HUES64 (cell line): ENCODE results near the gene NARS2.

Source experiments
- H3K27ac ChIP-seq: 2 replicates; pipeline ENCODE4 v1.7.0; 2013; ENCODE audit warnings: low read depth, low read length, inconsistent platforms
- H3K27me3 ChIP-seq: 2 replicates; pipeline ENCODE4 v1.6.1; 2013; ENCODE audit warnings: mild to moderate bottlenecking, low read length; ENCODE audit not compliant: insufficient read depth
- H3K36me3 ChIP-seq: 2 replicates; pipeline ENCODE4 v1.6.1; 2013; ENCODE audit warnings: mild to moderate bottlenecking, low read length; ENCODE audit not compliant: insufficient read depth
- H3K4me1 ChIP-seq: 2 replicates; pipeline ENCODE4 v1.6.1; 2013; ENCODE audit warnings: mild to moderate bottlenecking, low read length, moderate library complexity; ENCODE audit not compliant: insufficient read depth
- H3K4me3 ChIP-seq: 2 replicates; pipeline ENCODE4 v1.5.1; 2013; ENCODE audit warnings: mild to moderate bottlenecking, low read length, moderate library complexity
- H3K9ac ChIP-seq: 2 replicates; pipeline ENCODE4 v1.6.1; 2013; ENCODE audit warnings: mild to moderate bottlenecking, low read depth, low read length
- H3K9me3 ChIP-seq: 2 replicates; pipeline ENCODE4 v1.6.1; 2013; ENCODE audit warnings: low read depth, low read length; ENCODE audit not compliant: insufficient read depth
- WGBS: fragments of 150-250, 120-280 bp; methylation state at CpG from one replicate; pipeline ENCODE4 v1.1.7; 2013; ENCODE audit warnings: missing lambda C conversion rate; 5-methylcytosine and 5-hydroxymethylcytosine counted together

The NARS2 gene

GRCh38 chr11:78432058-78432515 lies 142.6 kb downstream of the NARS2 start:
- no peak overlapping the region for H3K9ac ChIP-seq
- H3K4me1 ChIP-seq, result peaks cover 8% of the 10 kb centered on the region; the same call in 1 of the 2 replicates
- no peak overlapping the region for H3K27ac ChIP-seq
- peaks cover 14% of the 10 kb centered on the region for H3K36me3 ChIP-seq
- H3K4me3 ChIP-seq, result no peak overlapping the region
- no peaks in the 10 kb centered on the region for H3K9me3 ChIP-seq
- 75% methylated on average over 4 of the region's 4 CpGs for WGBS
- no peaks in the 10 kb centered on the region for H3K27me3 ChIP-seq

- H3K4me3 ChIP-seq, result no peak overlapping the region
- H3K9me3 ChIP-seq, result no peaks in the 10 kb centered on the region
- no peak overlapping the region for H3K27ac ChIP-seq
- H3K27me3 ChIP-seq, result no peaks in the 10 kb centered on the region
- no peaks in the 10 kb centered on the region for H3K36me3 ChIP-seq
- WGBS, result 92% methylated on average over 4 of the region's 4 CpGs
- peaks cover 18% of the 10 kb centered on the region for H3K4me1 ChIP-seq
- no peak overlapping the region for H3K9ac ChIP-seq
These were observed 145.0 kb downstream of the NARS2 start for GRCh38 chr11:78429660-78430059.

DNA sequence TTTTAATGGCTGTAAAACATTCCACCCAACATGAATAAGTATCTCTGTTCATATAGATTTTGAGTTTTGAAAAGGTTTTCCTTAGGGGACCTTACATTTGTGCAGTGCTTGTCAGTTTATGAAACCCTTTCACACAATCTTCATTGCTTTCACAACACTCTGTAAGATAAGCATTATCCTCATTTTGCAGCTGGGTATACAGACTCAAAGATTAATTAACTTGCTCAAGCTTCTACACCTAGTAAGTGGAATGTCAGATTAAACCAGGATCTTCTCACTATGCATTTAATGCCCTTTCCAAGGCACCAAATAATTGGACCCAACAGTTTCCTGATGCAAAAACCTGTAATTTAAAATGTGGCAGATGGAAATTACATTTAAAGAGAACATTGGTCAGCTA lies 145.5 kb downstream of the NARS2 start:
- H3K9me3 ChIP-seq, result no peaks in the 10 kb centered on the region
- no peak overlapping the region for H3K27ac ChIP-seq
- peaks cover 23% of the 10 kb centered on the region for H3K4me1 ChIP-seq
- H3K9ac ChIP-seq, result no peak overlapping the region
- no peak overlapping the region for H3K4me3 ChIP-seq
- H3K27me3 ChIP-seq, result no peaks in the 10 kb centered on the region
- H3K36me3 ChIP-seq, result no peaks in the 10 kb centered on the region

- H3K27ac ChIP-seq, result no peak overlapping the region
- no peaks in the 10 kb centered on the region for H3K9me3 ChIP-seq
- WGBS, result 97% methylated on average over 3 of the region's 3 CpGs
- H3K4me3 ChIP-seq, result no peak overlapping the region
- H3K9ac ChIP-seq, result no peak overlapping the region
- no peaks in the 10 kb centered on the region for H3K36me3 ChIP-seq
- H3K4me1 ChIP-seq, result peaks cover 24% of the 10 kb centered on the region
- H3K27me3 ChIP-seq, result no peaks in the 10 kb centered on the region
These were observed 145.9 kb downstream of the NARS2 start for GRCh38 chr11:78428773-78429172.

- Histone ChIP-seq H3K9ac (no peak overlapping the region), H3K27ac (no peak overlapping the region), H3K4me1 (peaks cover 24% of the 10 kb centered on the region), H3K27me3 (no peaks in the 10 kb centered on the region), H3K9me3 (no peaks in the 10 kb centered on the region), H3K36me3 (no peaks in the 10 kb centered on the region), H3K4me3 (no peak overlapping the region)
These were observed 146.4 kb downstream of the NARS2 start for GRCh38 chr11:78428266-78428636.

- no peak overlapping the region for H3K9ac ChIP-seq
- no peaks in the 10 kb centered on the region for H3K9me3 ChIP-seq
- H3K27ac ChIP-seq, result no peak overlapping the region
- no peak overlapping the region for H3K4me3 ChIP-seq
- no peaks in the 10 kb centered on the region for H3K27me3 ChIP-seq
- H3K36me3 ChIP-seq, result no peaks in the 10 kb centered on the region
- H3K4me1 ChIP-seq, result peaks cover 24% of the 10 kb centered on the region
- WGBS, result 95% methylated on average over 11 of the region's 11 CpGs
These were observed 146.9 kb downstream of the NARS2 start for GRCh38 chr11:78427615-78428265.

DNA sequence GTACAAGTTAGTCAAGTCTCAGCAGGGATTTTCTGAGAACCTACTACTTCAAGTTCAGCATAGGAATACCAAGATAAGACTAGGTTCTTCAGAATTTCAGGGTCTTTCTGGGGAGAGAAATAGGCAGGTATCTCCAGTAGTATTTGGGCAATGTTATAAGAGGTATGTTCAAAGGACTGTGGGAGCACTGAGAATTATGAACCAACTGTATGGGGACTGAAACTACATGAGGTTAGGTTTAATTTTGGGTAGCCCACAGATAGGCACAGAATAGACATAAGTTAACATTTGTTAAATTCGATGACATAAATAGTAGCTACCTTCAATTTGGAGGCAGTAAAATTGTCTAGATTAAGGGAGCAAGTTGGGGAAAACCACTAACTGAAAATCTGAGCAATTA lies 147.8 kb downstream of the NARS2 start:
- no peak overlapping the region for H3K4me3 ChIP-seq

DNA sequence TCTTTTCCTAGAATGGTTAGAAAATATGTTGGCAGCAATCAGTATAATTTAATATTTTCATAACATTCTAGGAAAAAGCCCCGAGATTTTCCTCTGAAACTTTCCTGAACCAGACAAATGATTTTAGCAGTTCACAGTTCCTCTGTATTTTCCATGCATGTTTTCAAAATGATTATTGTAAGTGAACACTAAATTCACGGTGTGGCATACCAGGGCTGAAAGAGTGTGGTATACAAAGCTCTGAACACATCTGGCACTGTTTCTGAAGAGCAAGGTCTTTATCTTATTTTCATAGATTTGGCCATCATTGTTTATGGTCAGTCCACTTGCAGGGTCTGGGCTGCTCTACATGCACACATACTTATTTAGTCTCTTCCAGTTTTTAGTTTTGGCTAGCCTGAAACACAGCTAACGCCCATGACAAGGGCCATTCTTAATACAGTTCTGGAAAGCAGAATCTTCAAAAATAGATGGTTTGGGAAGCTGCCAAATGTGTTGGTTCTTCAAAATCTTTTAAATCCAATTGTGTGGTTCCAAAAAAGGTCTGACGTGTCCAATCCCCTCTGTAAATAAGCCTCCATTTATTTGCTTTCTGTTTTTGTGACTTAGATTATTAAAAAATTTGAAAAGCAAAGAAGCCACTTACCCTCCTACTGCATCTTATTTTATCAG lies 149.1 kb downstream of the NARS2 start:
- no peak overlapping the region for H3K4me3 ChIP-seq
- peaks cover 25% of the 10 kb centered on the region for H3K4me1 ChIP-seq
- 92% methylated on average over 3 of the region's 4 CpGs for WGBS
- H3K27me3 ChIP-seq, result no peaks in the 10 kb centered on the region
- no peak overlapping the region; the same call in 1 of the 2 replicates for H3K27ac ChIP-seq
- H3K9ac ChIP-seq, result no peak overlapping the region
- H3K36me3 ChIP-seq, result no peaks in the 10 kb centered on the region
- no peaks in the 10 kb centered on the region for H3K9me3 ChIP-seq

More for the DNA sequence above, 147.8 kb downstream of the NARS2 start:
- Histone ChIP-seq H3K4me1 (peaks cover 24% of the 10 kb centered on the region), H3K27ac (no peak overlapping the region), H3K9me3 (no peaks in the 10 kb centered on the region), H3K36me3 (no peaks in the 10 kb centered on the region), H3K9ac (no peak overlapping the region), H3K27me3 (no peaks in the 10 kb centered on the region)
- WGBS, result 100% methylated on average over 1 of the region's 1 CpG

- H3K4me1 ChIP-seq, result peaks cover 27% of the 10 kb centered on the region
- H3K4me3 ChIP-seq, result no peak overlapping the region
- H3K9ac ChIP-seq, result no peak overlapping the region; the same call in 1 of the 2 replicates
- WGBS, result 90% methylated on average over 7 of the region's 7 CpGs
- H3K36me3 ChIP-seq, result no peaks in the 10 kb centered on the region
- H3K27ac ChIP-seq, result peak overlapping the region; percentile 63
- no peaks in the 10 kb centered on the region for H3K9me3 ChIP-seq
- H3K27me3 ChIP-seq, result peaks cover under 1% of the 10 kb centered on the region
These were observed 150.1 kb downstream of the NARS2 start for GRCh38 chr11:78424334-78425270.

- H3K9me3 ChIP-seq, result no peaks in the 10 kb centered on the region
- H3K9ac ChIP-seq, result no peak overlapping the region
- H3K27me3 ChIP-seq, result peaks cover 14% of the 10 kb centered on the region
- peaks cover 36% of the 10 kb centered on the region for H3K4me1 ChIP-seq
- 90% methylated on average over 2 of the region's 2 CpGs for WGBS
- H3K4me3 ChIP-seq, result no peak overlapping the region
- no peak overlapping the region for H3K27ac ChIP-seq
- no peaks in the 10 kb centered on the region for H3K36me3 ChIP-seq
These were observed 151.4 kb downstream of the NARS2 start for GRCh38 chr11:78423241-78423640.

GRCh38 chr11:78420796-78421209 lies 153.9 kb downstream of the NARS2 start:
- Histone ChIP-seq H3K4me1 (peaks cover 31% of the 10 kb centered on the region), H3K9ac (no peak overlapping the region)

More at GRCh38 chr11:78420796-78421209, 153.9 kb downstream of the NARS2 start:
- Histone ChIP-seq H3K36me3 (no peaks in the 10 kb centered on the region), H3K27ac (no peak overlapping the region), H3K9me3 (no peaks in the 10 kb centered on the region), H3K4me3 (no peak overlapping the region), H3K27me3 (peaks cover 16% of the 10 kb centered on the region)
- WGBS, result 87% methylated on average over 9 of the region's 9 CpGs
